Stimulated activated naive B cell treated with anti-CD40 and anti-IgM and Interleukin-4, amounts not matched to agents 10 μg/mL and 1 μg/mL and 100 μg/mL, for 72 hours (primary cell): ENCODE results near the gene SMG1.

Experiments used
- ATAC-seq, 2 donors: fragments of 150-1000 bp; cut with Tn5 transposase; replicated peaks; 2 replicates each; pipeline ENCODE4 v1.10.0; 2021; ENCODE audit warnings: moderate library complexity in 1 of 2
- DNase-seq: peaks from one replicate; pipeline ENCODE4 v3.0.0; 2021
- H3K27ac Mint-ChIP-seq: one replicate; pipeline ENCODE4 v1.8.0; 2022; ENCODE audit warnings: mild to moderate bottlenecking, mixed read lengths
- H3K27me3 Mint-ChIP-seq, 2 donors: one replicate each; pipeline ENCODE4 v1.8.0; 2022; ENCODE audit warnings: mixed read lengths in 2 of 2
- H3K36me3 Mint-ChIP-seq, 2 donors: one replicate each; pipeline ENCODE4 v1.8.0; 2022; ENCODE audit warnings: mixed read lengths in 2 of 2, mild to moderate bottlenecking in 1 of 2
- H3K4me1 Mint-ChIP-seq, 2 donors: one replicate each; pipeline ENCODE4 v1.8.0; 2022; ENCODE audit warnings: mixed read lengths in 2 of 2, mild to moderate bottlenecking in 1 of 2
- H3K4me3 Mint-ChIP-seq, 2 donors: one replicate each; pipeline ENCODE4 v1.8.0; 2022; ENCODE audit warnings: mild to moderate bottlenecking in 2 of 2, mixed read lengths in 2 of 2, moderate library complexity in 1 of 2
- H3K9me3 Mint-ChIP-seq, 2 donors: one replicate each; pipeline ENCODE4 v1.8.0; 2022; ENCODE audit warnings: mixed read lengths in 2 of 2, mild to moderate bottlenecking in 1 of 2

SMG1 gene

GRCh38 chr16:18852647-18853046 lies 73.6 kb downstream of the SMG1 start:
- DNase-seq (no peak), ATAC-seq (no peak)
- Mint-ChIP-seq H3K27ac (peak overlapping the region; percentile 25), H3K4me3 (no peak overlapping the region), H3K36me3 (peaks cover 26 to 38% of the 10 kb centered on the region in 2 donors), H3K4me1 (peaks cover 0 to 2% of the 10 kb centered on the region in 2 donors), H3K9me3 (no peaks in the 10 kb centered on the region), H3K27me3 (no peaks in the 10 kb centered on the region)

- Mint-ChIP-seq H3K27ac (peak overlapping the region; percentile 42), H3K4me3 (no peak overlapping the region), H3K9me3 (no peaks in the 10 kb centered on the region), H3K36me3 (peaks cover 35 to 47% of the 10 kb centered on the region in 2 donors), H3K4me1 (no peaks in the 10 kb centered on the region), H3K27me3 (no peaks in the 10 kb centered on the region)
- ATAC-seq = no peak
- no peak for DNase-seq
Measured at GRCh38 chr16:18846416-18846815, 79.8 kb downstream of the SMG1 start.

- H3K36me3 Mint-ChIP-seq = peaks cover 41 to 58% of the 10 kb centered on the region in 2 donors
Measured at GRCh38 chr16:18842565-18842964, 83.6 kb downstream of the SMG1 start.

GRCh38 chr16:18841833-18842525 lies 84.2 kb downstream of the SMG1 start:
- H3K27ac Mint-ChIP-seq = no peak overlapping the region
- H3K27me3 Mint-ChIP-seq = no peaks in the 10 kb centered on the region
- no peaks in the 10 kb centered on the region for H3K4me1 Mint-ChIP-seq
- DNase-seq (no peak), ATAC-seq (no peak)
- no peak overlapping the region for H3K4me3 Mint-ChIP-seq
- H3K9me3 Mint-ChIP-seq = no peaks in the 10 kb centered on the region
- H3K36me3 Mint-ChIP-seq = peaks cover 43 to 57% of the 10 kb centered on the region in 2 donors

More at GRCh38 chr16:18842565-18842964, 83.6 kb downstream of the SMG1 start:
- DNase-seq (no peak), ATAC-seq (no peak)
- Mint-ChIP-seq H3K27me3 (no peaks in the 10 kb centered on the region), H3K4me1 (no peaks in the 10 kb centered on the region), H3K4me3 (no peak overlapping the region), H3K9me3 (no peaks in the 10 kb centered on the region), H3K27ac (no peak overlapping the region)

- DNase-seq (no peak), ATAC-seq (no peak)
- Mint-ChIP-seq H3K36me3 (peaks cover 48 to 64% of the 10 kb centered on the region in 2 donors), H3K27me3 (no peaks in the 10 kb centered on the region), H3K27ac (peak overlapping the region; percentile 56), H3K9me3 (no peaks in the 10 kb centered on the region), H3K4me3 (no peak overlapping the region), H3K4me1 (no peaks in the 10 kb centered on the region)
Measured at GRCh38 chr16:18839555-18839954, 86.7 kb downstream of the SMG1 start.

- H3K27me3 Mint-ChIP-seq = no peaks in the 10 kb centered on the region
- DNase-seq (no peak), ATAC-seq (no peak)
- H3K27ac Mint-ChIP-seq = no peak overlapping the region
- H3K36me3 Mint-ChIP-seq = peaks cover 41 to 55% of the 10 kb centered on the region in 2 donors
- no peaks in the 10 kb centered on the region for H3K4me1 Mint-ChIP-seq
- H3K4me3 Mint-ChIP-seq = no peak overlapping the region
- no peaks in the 10 kb centered on the region for H3K9me3 Mint-ChIP-seq
Measured at GRCh38 chr16:18836702-18837101, 89.5 kb downstream of the SMG1 start.

GRCh38 chr16:18834864-18835263 lies 91.3 kb downstream of the SMG1 start:
- ATAC-seq = no peak
- no peak overlapping the region for H3K4me3 Mint-ChIP-seq
- DNase-seq = no peak
- H3K4me1 Mint-ChIP-seq = no peaks in the 10 kb centered on the region
- H3K27me3 Mint-ChIP-seq = no peaks in the 10 kb centered on the region
- peaks cover 35 to 53% of the 10 kb centered on the region in 2 donors for H3K36me3 Mint-ChIP-seq
- no peaks in the 10 kb centered on the region for H3K9me3 Mint-ChIP-seq
- H3K27ac Mint-ChIP-seq = no peak overlapping the region

GRCh38 chr16:18833707-18834505 lies 92.3 kb downstream of the SMG1 start:
- peaks cover 35 to 46% of the 10 kb centered on the region in 2 donors for H3K36me3 Mint-ChIP-seq
- H3K4me3 Mint-ChIP-seq = no peak overlapping the region
- no peaks in the 10 kb centered on the region for H3K4me1 Mint-ChIP-seq
- ATAC-seq (no peak), DNase-seq (no peak)
- H3K9me3 Mint-ChIP-seq = no peaks in the 10 kb centered on the region
- no peaks in the 10 kb centered on the region for H3K27me3 Mint-ChIP-seq
- peak overlapping the region; percentile 37 for H3K27ac Mint-ChIP-seq

- no peak overlapping the region for H3K4me3 Mint-ChIP-seq
- H3K9me3 Mint-ChIP-seq = no peaks in the 10 kb centered on the region
- H3K4me1 Mint-ChIP-seq = no peaks in the 10 kb centered on the region
- no peaks in the 10 kb centered on the region for H3K27me3 Mint-ChIP-seq
- ATAC-seq (no peak), DNase-seq (no peak)
- peaks cover 39 to 44% of the 10 kb centered on the region in 2 donors for H3K36me3 Mint-ChIP-seq
- H3K27ac Mint-ChIP-seq = no peak overlapping the region
Measured at GRCh38 chr16:18832613-18833012, 93.6 kb downstream of the SMG1 start.

- ATAC-seq (no peak), DNase-seq (no peak)
- no peak overlapping the region for H3K27ac Mint-ChIP-seq
- no peaks in the 10 kb centered on the region for H3K27me3 Mint-ChIP-seq
- H3K9me3 Mint-ChIP-seq = no peaks in the 10 kb centered on the region
- H3K4me3 Mint-ChIP-seq = no peak overlapping the region
- H3K4me1 Mint-ChIP-seq = no peaks in the 10 kb centered on the region
- H3K36me3 Mint-ChIP-seq = peaks cover 37 to 39% of the 10 kb centered on the region in 2 donors
Measured at GRCh38 chr16:18832006-18832405, 94.2 kb downstream of the SMG1 start.

GRCh38 chr16:18829251-18829650 lies 97.0 kb downstream of the SMG1 start:
- H3K27ac Mint-ChIP-seq = no peak overlapping the region
- no peaks in the 10 kb centered on the region for H3K9me3 Mint-ChIP-seq
- no peaks in the 10 kb centered on the region for H3K27me3 Mint-ChIP-seq
- H3K4me1 Mint-ChIP-seq = no peaks in the 10 kb centered on the region
- no peak overlapping the region for H3K4me3 Mint-ChIP-seq
- DNase-seq (no peak), ATAC-seq (no peak)
- H3K36me3 Mint-ChIP-seq = peaks cover 20 to 21% of the 10 kb centered on the region in 2 donors

- no peak overlapping the region for H3K4me3 Mint-ChIP-seq
- H3K36me3 Mint-ChIP-seq = peaks cover 13 to 15% of the 10 kb centered on the region in 2 donors
- H3K27me3 Mint-ChIP-seq = no peaks in the 10 kb centered on the region
- H3K27ac Mint-ChIP-seq = no peak overlapping the region
- no peaks in the 10 kb centered on the region for H3K9me3 Mint-ChIP-seq
- ATAC-seq (no peak), DNase-seq (no peak)
- H3K4me1 Mint-ChIP-seq = no peaks in the 10 kb centered on the region
Measured at GRCh38 chr16:18827890-18828289, 98.3 kb downstream of the SMG1 start.

GRCh38 chr16:18816286-18816685 lies 109.9 kb downstream of the SMG1 start:
- no peak for DNase-seq
- no peaks in the 10 kb centered on the region for H3K9me3 Mint-ChIP-seq
- ATAC-seq = no peak
- peaks cover 28 to 37% of the 10 kb centered on the region in 2 donors for H3K36me3 Mint-ChIP-seq
- H3K27ac Mint-ChIP-seq = no peak overlapping the region
- H3K27me3 Mint-ChIP-seq = no peaks in the 10 kb centered on the region
- peaks cover 0 to 1% of the 10 kb centered on the region in 2 donors for H3K4me1 Mint-ChIP-seq
- H3K4me3 Mint-ChIP-seq = no peak overlapping the region

GRCh38 chr16:18811925-18812324 lies 114.3 kb downstream of the SMG1 start:
- Mint-ChIP-seq H3K9me3 (no peaks in the 10 kb centered on the region), H3K27ac (no peak overlapping the region), H3K4me1 (no peaks in the 10 kb centered on the region), H3K4me3 (no peak overlapping the region), H3K36me3 (peaks cover 36 to 47% of the 10 kb centered on the region in 2 donors), H3K27me3 (no peaks in the 10 kb centered on the region)
- no peak for DNase-seq
- ATAC-seq = no peak

GRCh38 chr16:18809165-18809564 lies 117.0 kb downstream of the SMG1 start:
- Mint-ChIP-seq H3K36me3 (peaks cover 44 to 52% of the 10 kb centered on the region in 2 donors), H3K27ac (peak overlapping the region; percentile 31), H3K4me1 (peaks cover under 1 to 14% of the 10 kb centered on the region in 2 donors), H3K9me3 (no peaks in the 10 kb centered on the region), H3K27me3 (no peaks in the 10 kb centered on the region), H3K4me3 (no peak overlapping the region)
- DNase-seq (no peak), ATAC-seq (no peak)
